Measurements from ENCODE around the gene FYCO1.

- no peak for TF ChIP-seq POLR2AphosphoS5 (IDR thresholded peaks at IDR 0.05; ENCODE audit: borderline replicate concordance, low read depth, low read length)
- TF ChIP-seq EZH2 (IDR thresholded peaks at IDR 0.05) = no peak
Observed at GRCh38 chr3:45965653-45966052, 30.0 kb downstream of the FYCO1 start.

Data from SK-N-MC (cell line).